NCI-H2227 (cell line): ENCODE measurements around the gene DGKI.

Experiments
- DNase-seq: peaks from one replicate; lab custom pipeline; 2025; ENCODE audit not compliant: unreplicated experiment; lab: John Stamatoyannopoulos, UW

DGKI gene

DNA sequence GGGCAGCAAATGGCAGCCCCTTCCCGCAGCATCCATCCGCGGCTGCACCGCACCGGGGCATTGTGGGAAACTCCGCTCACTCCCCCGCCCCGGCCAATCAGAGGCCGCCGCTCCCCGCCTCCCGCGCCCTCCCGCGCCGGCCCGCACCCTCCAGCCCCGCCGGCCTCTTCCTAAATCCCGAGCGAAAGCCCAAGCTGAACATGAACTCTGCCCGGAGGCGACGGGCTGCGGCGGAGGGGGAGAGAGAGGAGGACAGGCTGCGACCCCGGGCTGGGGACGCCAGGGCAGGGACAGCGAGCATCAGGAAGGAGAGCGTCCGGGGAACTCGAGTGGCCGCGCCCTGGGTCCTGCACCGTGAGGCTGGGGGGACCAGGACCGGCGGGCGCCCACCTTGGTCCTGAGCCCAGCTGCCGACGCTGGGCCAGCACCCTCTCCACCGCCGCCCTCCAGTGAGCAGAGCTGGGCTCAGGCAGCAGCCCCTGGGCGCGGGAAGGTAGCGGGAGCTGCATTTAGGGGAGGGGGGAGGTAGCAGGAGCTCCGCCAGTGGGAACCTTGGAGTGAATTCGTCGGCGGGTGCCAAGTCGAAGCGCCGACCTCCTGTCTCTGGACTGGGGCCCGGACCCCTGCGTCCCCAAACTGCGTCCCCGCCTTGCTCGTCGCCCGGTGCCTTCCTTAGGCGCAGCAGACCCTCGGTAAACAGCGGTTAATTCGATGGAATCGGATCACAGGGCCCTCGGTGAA, at the start of gene DGKI:
TSS of gene DGKI (minus strand) at position 148 of the 741 bp plus-strand sequence.
- peak; percentile 89 for DNase-seq

DNA sequence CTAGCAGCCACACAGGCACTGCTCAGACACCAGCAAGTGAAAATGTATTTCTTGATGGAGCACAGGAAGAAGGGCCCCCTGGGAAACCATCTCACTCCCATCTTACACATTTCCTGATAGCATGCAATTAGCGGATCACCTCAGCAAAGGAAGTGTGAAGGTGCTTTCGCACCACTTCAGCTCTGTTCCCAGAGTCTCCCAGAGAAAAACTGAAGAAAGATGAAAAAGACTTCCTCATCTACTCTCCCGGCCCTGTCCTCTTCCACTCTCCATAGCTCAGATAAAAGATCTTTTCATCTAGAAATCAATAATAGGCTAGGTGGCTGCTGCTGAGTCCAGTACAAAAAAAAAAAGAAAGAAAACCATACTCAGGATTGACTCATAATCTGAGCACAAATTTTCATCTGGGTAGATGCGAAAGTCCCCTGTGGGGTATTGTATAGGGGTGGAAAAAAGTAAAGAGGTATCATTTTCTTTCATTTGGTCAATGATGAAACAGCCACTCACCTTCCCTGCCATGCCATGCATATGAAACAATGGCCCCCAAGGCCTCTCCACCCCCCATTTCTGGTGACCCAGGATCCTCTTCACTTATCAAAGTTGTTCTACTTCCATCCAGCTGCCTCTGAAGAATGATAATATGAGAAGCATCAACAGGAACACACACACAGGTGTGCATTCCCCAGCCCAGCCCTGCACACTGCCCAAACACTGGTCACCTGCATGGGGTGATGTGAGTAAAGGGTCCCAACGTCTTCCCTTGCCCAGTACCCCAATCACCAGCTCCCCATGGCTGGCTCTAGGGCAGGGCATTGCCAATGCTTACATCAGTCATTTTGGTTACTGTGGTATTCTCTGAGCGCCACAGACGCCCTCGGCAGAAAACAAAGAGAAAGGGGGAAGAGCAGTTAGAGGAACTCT, 48.8 kb upstream of the DGKI start:
- DNase-seq = no peak

DNA sequence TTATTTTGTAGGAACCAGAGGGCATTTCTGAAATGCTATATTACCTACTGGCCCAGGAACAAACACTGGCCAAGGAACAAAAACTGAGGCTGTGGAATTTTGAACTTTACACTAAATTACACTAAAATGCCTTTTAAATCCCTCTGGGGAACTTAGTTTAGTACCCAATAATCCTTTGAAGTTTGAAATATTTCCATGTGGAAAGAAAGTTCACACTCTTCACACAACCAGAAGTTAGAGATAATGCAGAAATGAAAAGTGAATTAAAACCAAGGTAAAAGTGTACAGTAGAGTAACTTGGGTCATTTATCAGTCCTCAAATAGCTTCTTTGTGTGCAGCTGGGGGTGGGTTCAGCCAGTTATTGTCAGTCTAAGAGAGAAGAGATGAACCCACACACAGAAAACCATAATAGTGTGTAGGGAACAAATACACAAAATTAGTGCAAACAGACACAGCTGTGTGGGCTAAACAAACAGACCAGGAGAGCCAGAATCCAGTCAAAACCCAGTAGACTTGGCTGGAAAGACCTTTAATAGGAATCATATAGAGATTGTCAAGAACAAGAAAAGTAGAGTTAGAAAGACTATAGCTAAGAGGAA, 46.5 kb upstream of the DGKI start:
- DNase-seq = no peak

DNA sequence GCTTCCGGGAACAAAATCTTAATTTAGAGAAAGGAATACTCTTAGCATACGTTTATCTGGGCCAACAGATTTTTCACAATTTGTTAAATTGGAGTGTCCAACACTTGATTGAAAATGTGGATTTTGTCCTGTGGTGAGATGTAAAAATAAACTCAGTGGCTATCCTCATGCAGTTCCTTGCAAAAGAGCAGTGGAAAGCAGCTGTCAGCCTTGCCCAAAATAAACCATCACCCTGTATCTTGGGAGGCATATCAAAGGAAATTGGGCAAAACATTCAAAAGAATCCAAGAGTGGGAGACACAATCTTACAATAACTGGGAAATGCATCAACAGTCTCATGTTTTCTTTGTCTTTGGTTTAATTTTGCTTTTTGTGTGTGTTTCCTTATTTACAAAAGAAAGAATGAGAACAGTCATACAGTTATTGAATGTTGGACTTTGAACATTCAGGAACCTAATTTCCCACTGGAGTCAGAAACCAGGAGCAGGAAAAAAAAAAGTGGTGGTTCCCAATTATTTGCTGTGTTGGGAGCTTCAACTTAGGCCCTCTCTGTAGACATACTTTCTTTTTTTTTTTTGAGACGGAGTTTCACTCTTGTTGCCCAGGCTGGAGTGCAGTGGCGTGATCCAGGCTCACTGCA, 44.4 kb upstream of the DGKI start:
- DNase-seq = no peak

DNA sequence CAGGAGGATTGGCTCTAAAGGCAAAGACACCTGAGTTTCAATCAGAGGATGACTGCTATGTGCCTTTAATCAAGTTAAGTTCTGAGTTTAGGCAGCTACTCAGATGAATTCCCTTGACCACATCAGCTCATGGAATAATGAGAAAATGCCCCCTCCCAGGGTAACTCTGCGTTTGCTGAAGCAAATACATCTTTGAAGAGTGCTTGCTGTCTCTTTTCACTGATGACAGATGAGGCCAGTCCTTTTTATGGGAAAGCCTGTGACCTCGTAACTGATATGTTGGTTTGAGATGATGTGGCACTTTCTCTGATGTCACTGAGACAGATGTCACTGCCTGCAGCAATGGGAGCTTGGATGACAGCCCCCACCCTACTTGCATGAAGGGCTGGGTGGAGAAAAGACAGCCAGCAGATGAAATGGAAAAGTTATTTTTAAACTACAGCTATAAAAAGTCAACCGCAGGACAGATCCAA, 43.7 kb upstream of the DGKI start:
- no peak for DNase-seq

DNA sequence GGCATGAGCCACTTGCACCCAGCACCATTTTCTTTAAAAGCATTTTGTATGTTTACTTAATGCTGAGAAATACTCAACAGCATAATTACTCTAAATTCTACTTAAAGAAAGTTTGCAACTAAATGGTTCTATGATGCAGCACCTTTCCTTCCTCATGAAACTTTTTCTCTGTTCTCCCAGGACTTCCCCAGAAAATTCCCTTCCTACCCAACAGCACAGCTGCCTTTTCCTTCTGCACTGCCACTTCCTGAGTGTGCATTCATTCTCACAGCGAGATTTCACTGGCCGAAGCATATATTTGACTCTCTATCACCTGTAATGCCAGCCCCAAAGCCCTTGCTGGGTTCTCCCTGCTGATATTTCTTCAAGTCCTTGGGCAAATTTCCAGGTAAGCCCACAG, 41.5 kb upstream of the DGKI start:
- DNase-seq = no peak

DNA sequence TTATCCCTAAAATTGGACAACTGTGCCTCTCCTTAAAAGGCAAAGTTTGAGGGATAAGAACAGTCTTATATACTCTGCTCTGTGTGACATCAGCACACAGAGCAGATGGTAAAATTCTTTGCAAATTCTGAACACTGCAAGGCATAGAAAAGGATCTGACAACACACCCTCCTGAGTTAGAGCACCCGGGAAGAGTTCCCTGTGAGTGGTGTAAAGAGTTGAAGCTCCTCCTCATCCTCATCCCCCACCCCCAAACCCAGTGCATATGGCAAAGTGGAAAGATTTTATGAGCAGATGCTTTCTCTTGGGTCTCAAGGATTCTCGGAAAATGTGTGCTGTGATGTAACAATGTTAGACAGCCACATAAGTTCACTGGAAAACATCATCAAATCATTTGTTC, 40.0 kb upstream of the DGKI start:
- DNase-seq = no peak

DNA sequence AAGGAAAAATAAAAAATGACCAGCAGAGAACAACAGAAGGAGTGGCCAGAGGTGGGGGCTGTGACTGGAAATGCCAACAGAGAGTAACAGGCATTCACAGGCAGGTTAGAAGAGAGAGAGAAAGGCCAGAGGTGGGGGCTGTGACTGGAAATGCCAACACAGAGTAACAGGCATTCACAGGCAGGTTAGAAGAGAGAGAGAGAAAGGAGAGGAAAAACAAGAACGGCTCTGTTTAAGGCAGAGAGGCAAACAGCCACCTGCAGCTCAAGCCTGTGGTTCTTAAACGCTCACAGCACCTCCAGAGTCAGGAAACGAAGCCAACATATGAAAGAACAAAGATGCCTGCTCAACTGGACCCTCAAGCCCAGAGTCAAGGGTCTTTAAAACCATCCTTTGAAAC, 39.5 kb upstream of the DGKI start:
- DNase-seq = no peak

DNA sequence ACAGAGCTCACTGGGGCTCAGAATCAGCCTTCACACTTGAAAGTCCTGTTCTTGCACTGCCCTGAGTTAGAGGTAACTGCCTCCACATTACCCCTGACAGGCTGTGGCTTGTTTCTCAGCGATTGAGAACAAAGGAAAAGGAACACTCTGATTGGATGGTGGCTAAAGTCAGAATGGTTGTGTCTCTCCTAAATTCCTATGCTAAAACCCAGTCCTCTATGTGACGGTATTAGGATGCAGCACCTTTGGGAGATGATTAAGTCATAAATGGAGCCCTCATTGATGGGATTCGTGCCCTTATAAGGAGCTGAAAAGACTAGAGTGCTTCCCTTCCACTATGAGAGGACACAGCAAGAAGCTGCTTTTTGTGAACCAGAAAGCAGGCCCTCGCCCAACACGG, 38.9 kb upstream of the DGKI start:
- DNase-seq = no peak

DNA sequence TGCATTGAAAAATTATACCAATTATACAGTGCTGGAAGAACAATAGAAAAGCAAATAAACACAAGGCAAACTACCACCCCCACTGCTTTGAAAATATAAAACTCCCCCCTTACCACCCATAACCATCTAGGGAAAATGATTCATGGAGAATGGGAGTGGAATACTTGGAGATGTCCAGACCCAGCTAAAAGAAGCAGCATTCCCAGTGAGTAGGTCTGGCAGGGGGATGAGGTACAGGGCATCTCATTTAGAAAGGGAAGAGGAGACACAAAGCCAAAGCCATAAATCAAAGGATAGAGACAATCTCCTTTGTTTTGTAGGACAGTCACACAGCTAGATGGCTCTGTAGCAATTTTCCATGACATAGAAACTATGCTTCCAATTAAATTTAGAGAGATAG, 36.0 kb upstream of the DGKI start:
- no peak for DNase-seq

DNA sequence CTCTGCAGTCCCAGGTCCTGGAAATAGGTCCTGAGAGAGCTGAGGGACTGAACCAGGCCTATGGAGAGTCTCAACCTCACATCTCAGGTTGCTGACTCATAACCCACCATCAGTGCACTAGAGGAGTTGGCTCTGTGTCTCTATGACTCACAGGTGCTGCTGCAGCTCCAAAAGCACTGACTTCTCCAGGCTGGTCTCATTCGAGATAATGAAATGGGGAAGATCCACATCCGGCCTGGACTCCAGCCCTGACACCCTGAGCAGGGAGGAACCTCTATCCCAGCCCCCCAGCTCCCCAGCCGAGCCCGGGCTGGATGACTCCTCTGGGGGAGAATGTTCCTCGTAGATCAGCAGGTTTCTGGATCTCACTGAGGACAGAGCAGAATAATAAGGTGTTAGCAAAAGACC, 35.5 kb upstream of the DGKI start:
- no peak for DNase-seq

DNA sequence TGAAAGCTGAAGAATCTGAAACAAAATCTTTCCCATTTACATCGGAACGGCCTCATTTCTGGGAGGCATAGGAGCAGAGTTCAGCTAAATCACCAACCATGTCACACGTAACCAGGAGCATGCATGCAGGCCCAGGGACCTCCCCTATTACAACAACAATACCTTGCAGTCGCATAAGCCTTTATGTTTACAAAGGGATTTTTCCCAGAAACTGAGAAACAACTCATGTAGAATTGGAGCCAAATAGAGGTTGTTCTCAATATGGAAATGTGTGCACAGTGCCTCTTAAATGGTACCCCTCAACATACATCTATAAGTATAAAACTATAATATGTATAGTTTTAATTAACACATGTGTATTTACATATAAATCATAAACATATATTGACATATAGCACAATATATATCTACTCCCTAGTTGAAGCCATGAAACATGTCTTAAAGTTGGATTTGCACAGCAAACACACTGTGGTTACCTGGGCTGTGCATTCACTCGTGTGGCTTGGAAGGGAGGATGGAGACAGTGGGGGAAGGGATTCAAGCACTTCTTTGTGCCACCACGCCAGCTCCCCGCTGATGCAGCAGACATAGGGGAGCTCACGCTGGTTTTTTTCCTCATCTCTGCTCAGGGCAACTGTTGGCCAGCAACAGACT, 35.0 kb upstream of the DGKI start:
- DNase-seq = no peak

DNA sequence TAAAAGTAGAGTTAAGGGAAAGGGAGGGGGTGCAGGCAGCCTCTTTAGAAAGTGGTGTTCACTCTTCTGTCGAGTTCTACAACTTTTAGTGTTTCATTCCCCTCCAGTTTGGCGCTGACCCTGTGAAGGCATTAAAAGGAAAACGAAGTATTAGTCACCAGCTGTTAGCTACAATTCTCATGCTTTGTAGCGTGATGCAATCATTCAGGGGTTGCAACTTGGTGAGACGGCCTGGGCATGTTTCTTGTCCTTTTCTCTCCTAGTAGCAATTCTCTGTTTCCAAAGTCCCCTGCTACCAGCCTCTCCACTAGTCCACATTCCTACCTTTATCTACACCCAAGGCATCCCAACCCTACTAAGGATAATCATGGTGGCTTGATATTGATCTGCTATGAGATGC, 33.7 kb upstream of the DGKI start:
- no peak for DNase-seq

DNA sequence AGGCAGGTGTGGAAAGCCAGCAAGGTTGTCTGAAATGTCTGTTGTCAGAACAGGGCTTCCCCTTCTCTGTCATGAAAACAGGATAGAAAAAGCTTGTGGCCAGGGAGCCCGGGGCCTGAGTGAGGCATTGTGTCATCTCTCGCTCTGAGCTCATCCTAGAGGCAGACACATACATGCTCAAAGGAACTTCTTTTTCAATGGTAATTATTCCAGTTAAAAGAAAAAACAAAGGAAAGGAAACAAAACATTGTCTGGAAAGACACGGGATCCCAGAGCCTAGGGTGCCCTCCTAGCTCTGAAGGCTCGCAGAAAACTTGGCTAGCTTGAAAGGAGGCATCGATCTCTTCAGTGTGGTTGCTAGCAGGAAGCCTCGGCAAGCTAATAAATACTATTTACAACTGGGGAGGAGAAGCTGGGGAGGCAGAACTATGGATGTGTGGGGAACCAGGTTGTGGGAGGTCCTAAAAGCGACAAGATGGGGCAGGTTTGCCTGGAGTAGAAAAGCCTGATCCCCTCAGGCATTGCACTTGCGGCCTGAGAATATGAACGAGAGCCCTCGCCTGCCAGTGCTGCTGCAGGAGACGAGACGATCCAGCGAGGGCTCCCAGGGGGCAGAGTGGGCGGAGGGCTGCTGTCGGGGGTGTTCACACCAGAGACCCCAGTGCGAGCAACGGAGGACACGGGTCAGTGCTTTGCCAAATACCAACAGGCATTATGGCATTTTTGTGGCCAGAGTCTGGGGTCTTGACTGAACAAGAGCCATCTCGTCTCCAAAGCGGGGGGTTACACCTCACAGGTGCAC, 32.8 kb upstream of the DGKI start:
- DNase-seq = no peak

DNA sequence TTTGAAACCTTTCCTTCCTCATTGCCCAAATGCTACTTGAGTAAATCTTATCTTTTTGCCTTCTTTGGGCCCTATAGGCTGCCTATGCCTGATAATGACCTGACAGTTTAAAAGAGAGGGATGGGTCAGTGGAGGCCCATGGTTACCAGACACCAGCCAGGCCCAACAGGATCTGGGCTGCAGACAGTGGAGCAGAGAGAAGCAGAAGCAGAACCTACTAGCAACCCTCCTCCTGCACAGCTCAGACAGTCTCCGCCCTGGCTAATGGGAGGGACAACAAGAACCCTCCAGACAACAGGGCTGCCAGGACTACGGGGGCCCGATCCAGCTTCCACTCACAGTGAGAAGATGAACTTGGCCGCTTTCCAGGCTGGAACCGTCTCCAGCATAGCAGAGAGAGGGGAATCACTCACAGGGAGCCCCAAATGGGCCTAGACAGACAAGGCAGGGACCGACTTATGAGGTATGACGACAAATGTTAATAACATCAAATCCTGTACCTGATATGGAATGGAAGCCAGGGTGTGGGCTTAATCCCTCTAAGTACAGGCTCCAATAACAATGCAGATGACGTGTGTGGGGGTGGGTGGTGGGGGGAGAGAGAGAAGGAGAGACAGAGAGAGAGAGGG, 31.7 kb upstream of the DGKI start:
- peak; percentile 68 for DNase-seq

DNA sequence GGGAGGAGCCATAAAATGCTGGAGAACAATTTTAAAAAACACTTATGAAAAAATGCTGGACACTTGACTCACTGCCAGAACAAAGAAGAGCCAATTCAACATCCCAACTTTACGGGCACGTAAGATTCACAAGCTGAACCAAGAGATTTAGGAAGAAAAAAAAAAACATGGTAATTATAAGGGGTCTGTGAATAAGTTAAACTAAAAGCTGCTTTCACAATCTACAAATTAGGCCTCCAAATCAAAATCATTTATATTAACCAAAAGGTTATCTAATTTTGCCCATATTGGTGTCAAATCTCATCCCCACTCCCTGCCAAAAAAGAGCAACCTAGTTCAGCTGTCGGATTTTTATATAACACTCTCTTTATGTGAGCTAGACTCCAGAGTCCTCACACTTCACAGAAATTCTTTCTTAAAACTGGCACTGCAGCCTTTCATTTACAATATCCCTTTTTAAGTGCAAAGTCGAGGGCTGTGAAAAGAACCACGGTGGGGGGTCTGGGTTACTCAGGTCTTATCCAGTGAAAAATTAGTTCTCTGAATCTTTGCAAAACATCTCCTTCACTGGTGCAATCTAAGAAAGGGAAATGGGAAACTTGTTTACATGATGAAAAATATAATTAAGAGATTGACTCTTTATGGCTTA, 30.4 kb upstream of the DGKI start:
- peak; percentile 27 for DNase-seq

DNA sequence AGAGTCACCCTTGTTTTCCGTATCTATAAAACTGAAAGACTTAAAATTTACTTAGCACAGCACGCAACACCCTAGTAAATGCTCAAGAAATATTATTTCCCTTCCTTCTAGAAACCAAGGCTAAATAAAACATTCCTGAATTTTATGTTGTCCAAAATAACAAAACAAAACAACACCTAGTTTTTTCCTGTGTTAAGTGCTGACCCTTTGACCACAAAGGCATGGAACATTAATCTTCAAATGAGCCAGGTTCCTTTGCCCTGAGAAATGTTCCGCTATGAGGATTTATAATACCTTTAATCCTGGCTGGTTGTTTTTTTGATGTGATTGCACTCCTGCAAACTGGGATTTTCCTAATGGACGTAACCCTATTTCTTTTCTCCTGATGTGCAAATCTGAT, 29.0 kb upstream of the DGKI start:
- DNase-seq = no peak

DNA sequence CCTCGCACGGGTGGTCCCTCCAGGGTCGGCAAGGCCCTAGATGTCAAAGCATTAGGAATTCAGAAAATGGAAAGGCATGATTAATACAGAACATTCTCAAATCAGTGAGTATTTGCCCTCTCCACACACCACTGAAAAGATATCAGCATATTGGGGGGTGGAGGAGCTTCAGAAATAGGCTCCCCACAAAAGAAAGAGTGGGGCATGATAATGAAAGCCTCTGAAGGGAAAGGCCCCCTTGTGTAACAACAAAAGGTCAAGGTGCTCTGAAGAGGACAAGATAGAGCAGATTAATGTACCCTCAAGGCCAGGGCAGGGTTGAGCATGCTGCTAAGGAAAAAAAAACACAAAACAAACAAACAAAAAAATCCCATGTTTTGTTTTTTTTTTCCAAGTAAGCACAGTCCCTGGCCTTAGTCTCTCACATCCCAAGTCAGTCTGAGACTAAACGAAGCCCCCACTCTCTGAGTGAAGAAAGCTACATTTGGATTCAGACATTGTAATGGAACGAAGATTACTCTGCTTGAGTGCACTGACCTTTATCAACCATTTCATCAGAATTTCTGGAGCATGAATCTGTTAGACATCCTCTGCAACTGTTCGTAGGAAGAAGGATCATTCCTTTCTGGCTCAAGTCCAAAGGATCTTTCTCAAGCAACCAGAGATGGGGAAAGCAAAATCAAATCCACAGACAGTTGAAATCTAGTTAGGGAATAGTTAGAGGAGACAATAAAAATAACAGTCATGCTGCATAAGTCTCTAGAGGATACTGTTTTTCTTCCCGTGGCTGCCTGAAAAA, 27.4 kb upstream of the DGKI start:
- peak; percentile 66 for DNase-seq
